Transverse colon (tissue), 4 donors: ENCODE data around the gene SELPLG. TPM values are rescaled to one million over a fixed set of nuclear protein-coding genes. Genes with fewer than 3 reads are reported as not detected.
A peak's percentile ranks its signal among the peaks of the same experiment; 100 is the strongest.
"Not testable (repeated sequence)": the region's sequence is repeated elsewhere in the genome, so short reads cannot be mapped to it uniquely, and the experiment has no call there.

Experiments
- DNase-seq: peaks from one replicate; pipeline ENCODE4 v3.0.0-alpha.2; 2019
- H3K27ac ChIP-seq, 4 donors: fragments of 200-600 bp; sonication (generic); 2 replicates each; pipeline ENCODE4 v1.5.1; 2016 to 2018; ENCODE audit warnings: inconsistent platforms in 4 of 4
- H3K27me3 ChIP-seq: fragments of 200-600 bp; sonication (generic); 2 replicates; pipeline ENCODE4 v1.5.1; 2017; ENCODE audit warnings: inconsistent platforms
- H3K36me3 ChIP-seq, 4 donors: fragments of 200-600 bp; sonication (generic); 2 replicates each; pipeline ENCODE4 v1.5.1; 2017 to 2019; ENCODE audit warnings: inconsistent platforms in 4 of 4
- H3K4me1 ChIP-seq, 4 donors: fragments of 200-600 bp; sonication (generic); 2 replicates each; pipeline ENCODE4 v1.5.1; 2017 to 2020; ENCODE audit warnings: inconsistent platforms in 4 of 4
- H3K4me3 ChIP-seq, 4 donors: fragments of 200-600 bp; sonication (generic); 1 replicate in 1 of 4; 2 replicates in 3 of 4; pipeline versions ENCODE4 v1.5.1 to v1.6.1; 2017 to 2019; ENCODE audit warnings: inconsistent platforms in 4 of 4
- H3K9me3 ChIP-seq, 2 donors: fragments of 200-600 bp; sonication (generic); 2 replicates each; pipeline ENCODE4 v1.5.1; 2017 to 2019; ENCODE audit warnings: inconsistent platforms in 2 of 2
- EP300 ChIP-seq: sonication (generic); formaldehyde crosslinking; IDR thresholded peaks from one replicate; pipeline ENCODE4 v1.6.1; 2017; ENCODE audit warnings: antibody characterized with exemption, low read depth
- POLR2A ChIP-seq: fragments of 450-650 bp; IDR thresholded peaks from one replicate; pipeline ENCODE4 v1.6.1; 2016; ENCODE audit warnings: antibody characterized with exemption, mild to moderate bottlenecking, moderate library complexity
- POLR2AphosphoS5 ChIP-seq, 3 donors: sonication (generic); formaldehyde crosslinking; IDR thresholded peaks; one replicate each; pipeline ENCODE4 v1.6.1; 2016; ENCODE audit warnings: antibody characterized with exemption in 3 of 3
- WGBS, 2 donors: methylation state at CpG; one replicate each; pipeline ENCODE4 v1.1.5; 2018; ENCODE audit warnings: low coverage in 1 of 2; 5-methylcytosine and 5-hydroxymethylcytosine counted together
- in situ Hi-C, 4 donors: fragments of 200-750 bp; cut with MboI; loops; one replicate each; pipeline versions ENCODE4 v1.15.0 to v1.15.1; 2017; ENCODE audit warnings: low sequenced_read_pairs in 3 of 4, low pct_ligation_motif_present in 1 of 4, low pct_unique_long_range_greater_than_20kb in 1 of 4
- intact Hi-C: fragments of 100-400 bp; cut with DNase I; formaldehyde crosslinking; loops from one replicate; pipeline ENCODE4 v1.15.1; 2023; ENCODE audit warnings: low total_unique reads
- total RNA-seq, 4 donors: library from RNA; depleted of rRNA; stranded (reverse); fragments of >200 nt; gene quantifications; one replicate each; pipeline ENCODE4 v1.1.0, GENCODE V29; 2016
- TF ChIP-seq, protein P1 (sequence below), 5 experiments: fragments of 200-600 bp in 3 of 5; fragments of 450-650 bp in 2 of 5; sonication (generic) in 3 of 5; IDR thresholded peaks; 1 replicate in 2 of 5; 2 replicates in 3 of 5; pipeline ENCODE4 v1.5.1; 2016 to 2017; ENCODE audit warnings: antibody characterized with exemption in 5 of 5, inconsistent platforms in 3 of 5, mild to moderate bottlenecking in 2 of 5, moderate library complexity in 1 of 5

Gene SELPLG
- total RNA-seq, 4 donors from 2014 or later = 1.6 to 9.4 (median 3.6) TPM

DNA sequence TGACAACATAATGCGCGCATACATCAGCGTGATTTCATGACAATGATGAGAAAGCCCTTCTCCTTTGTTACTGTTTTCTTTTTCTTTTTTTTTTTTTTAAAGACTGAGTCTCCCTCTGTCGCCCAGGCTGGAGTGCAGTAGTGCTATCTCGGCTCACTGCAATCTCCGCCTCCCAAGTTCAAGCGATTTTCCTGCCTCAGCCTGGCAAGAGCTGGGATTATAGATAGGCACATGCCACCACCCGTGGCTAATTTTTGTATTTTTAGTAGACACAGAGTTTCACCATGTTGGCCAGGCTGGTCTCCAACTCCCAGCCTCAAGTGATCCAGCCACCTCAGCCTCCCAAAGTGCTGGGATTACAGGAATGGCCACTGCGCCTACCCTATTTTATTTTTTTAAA lies 20.9 kb upstream of the SELPLG start:
- H3K27me3 ChIP-seq, DNase-seq, H3K27ac ChIP-seq, H3K9me3 ChIP-seq, intact Hi-C loops, H3K4me3 ChIP-seq: not testable (repeated sequence)
- WGBS, 2 donors = 80 to 91% methylated on average over 9 of the region's 9 CpGs
- in situ Hi-C loops = loop anchor here in 1 of 4 donors (25.0 kb wide), 2 partner anchors 308 to 433 kb away; partner anchors contain the start of genes ALKBH2 and UNG
- Histone ChIP-seq H3K36me3 (peaks cover 0 to 54% (median 17%) of the 10 kb centered on the region in 4 donors), H3K4me1 (peaks cover 0 to 16% (median 3%) of the 10 kb centered on the region in 4 donors)

DNA sequence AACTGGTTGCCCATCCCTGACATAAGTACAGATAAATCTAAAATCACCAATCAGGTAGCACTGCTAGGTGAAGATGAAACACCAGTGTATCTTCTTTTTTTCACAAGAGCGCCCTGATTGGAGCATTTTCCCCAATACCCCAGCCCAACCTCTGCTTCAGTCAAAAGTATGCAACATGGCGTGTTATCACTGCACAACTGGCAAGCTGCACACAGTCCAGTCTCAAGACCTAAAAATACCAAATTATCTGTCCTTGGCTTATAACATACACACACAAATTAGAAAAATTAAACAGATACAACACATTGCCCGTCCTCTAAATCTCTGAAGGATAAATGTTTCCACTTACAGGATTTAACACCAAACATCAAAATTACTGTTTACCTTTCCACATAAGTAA lies 20.2 kb upstream of the SELPLG start:
- in situ Hi-C loops (loop anchor here in 1 of 4 donors (25.0 kb wide), 2 partner anchors 308 to 433 kb away; partner anchors contain the start of genes ALKBH2 and UNG), intact Hi-C loops (no loop called here)
- peaks cover 0 to 53% (median 18%) of the 10 kb centered on the region in 4 donors for H3K36me3 ChIP-seq
- H3K27me3 ChIP-seq = no peaks in the 10 kb centered on the region
- WGBS, 2 donors = 79 to 93% methylated on average over 3 of the region's 3 CpGs
- no peak overlapping the region for H3K27ac ChIP-seq
- no peak for DNase-seq
- TF ChIP-seq, protein P1, sequence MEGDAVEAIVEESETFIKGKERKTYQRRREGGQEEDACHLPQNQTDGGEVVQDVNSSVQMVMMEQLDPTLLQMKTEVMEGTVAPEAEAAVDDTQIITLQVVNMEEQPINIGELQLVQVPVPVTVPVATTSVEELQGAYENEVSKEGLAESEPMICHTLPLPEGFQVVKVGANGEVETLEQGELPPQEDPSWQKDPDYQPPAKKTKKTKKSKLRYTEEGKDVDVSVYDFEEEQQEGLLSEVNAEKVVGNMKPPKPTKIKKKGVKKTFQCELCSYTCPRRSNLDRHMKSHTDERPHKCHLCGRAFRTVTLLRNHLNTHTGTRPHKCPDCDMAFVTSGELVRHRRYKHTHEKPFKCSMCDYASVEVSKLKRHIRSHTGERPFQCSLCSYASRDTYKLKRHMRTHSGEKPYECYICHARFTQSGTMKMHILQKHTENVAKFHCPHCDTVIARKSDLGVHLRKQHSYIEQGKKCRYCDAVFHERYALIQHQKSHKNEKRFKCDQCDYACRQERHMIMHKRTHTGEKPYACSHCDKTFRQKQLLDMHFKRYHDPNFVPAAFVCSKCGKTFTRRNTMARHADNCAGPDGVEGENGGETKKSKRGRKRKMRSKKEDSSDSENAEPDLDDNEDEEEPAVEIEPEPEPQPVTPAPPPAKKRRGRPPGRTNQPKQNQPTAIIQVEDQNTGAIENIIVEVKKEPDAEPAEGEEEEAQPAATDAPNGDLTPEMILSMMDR (IDR thresholded peaks at IDR 0.05) = no peak
- TF ChIP-seq POLR2AphosphoS5 (IDR thresholded peaks at IDR 0.05) (no peak), POLR2A (no peak), EP300 (no peak)
- H3K4me1 ChIP-seq = peaks cover 0 to 14% (median 2%) of the 10 kb centered on the region in 4 donors
- no peaks in the 10 kb centered on the region for H3K9me3 ChIP-seq
- H3K4me3 ChIP-seq = no peak overlapping the region

DNA sequence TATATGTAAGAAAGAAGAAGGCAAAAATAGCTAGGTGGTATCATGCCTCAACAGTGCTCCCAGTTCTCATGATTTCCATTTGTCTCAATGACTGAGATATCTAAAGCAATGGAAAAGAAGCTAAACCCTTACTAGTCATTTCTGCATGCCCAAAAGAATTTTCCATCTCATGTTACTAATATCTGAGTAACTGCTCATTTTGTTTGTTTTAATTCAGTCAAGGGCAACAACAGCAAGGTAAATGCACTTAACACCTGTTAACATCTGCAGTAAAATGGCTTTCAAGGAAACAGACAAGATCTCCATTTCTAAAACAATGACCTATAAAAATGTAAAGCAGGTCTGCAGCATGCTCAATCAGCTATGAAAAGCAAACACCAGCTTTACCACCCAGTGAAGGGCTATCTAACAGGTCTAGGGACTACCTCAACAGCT lies 19.4 kb upstream of the SELPLG start:
- in situ Hi-C loops = loop anchor here in 1 of 4 donors (25.0 kb wide), 2 partner anchors 309 to 434 kb away; partner anchors contain the start of genes ALKBH2 and UNG
- intact Hi-C loops = no loop called here
- H3K9me3 ChIP-seq = no peaks in the 10 kb centered on the region
- H3K27me3 ChIP-seq = no peaks in the 10 kb centered on the region
- DNase-seq = no peak
- peaks cover 0 to 7% (median 2%) of the 10 kb centered on the region in 4 donors for H3K4me1 ChIP-seq
- H3K36me3 ChIP-seq = peaks cover 0 to 51% (median 18%) of the 10 kb centered on the region in 4 donors
- no peak for TF ChIP-seq POLR2A
- TF ChIP-seq EP300 = no peak
- no peak overlapping the region for H3K27ac ChIP-seq
- no peak overlapping the region for H3K4me3 ChIP-seq

DNA sequence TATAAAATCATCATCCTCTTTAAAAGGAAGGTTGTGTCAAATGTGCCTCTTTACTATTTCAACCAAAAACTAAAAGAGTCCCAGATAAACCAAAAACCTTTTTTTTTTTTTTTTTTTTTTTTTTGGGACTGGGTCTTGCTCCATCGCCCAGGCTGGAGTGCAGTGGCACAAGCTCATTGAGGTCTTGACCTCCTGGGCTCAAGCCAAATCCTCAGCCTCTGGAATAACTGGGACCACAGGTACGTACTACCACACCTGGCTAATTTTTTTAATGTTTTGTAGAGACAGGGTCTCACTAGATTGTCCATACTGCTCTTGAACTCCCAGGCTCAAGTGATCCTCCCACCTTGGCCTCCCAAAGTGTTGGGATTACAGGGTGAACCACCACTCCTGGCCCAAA lies 16.4 kb upstream of the SELPLG start:
- no peak for DNase-seq
- TF ChIP-seq EP300 = no peak
- TF ChIP-seq, protein P1 (IDR thresholded peaks at IDR 0.05) = no peak
- no peak for TF ChIP-seq POLR2AphosphoS5 (IDR thresholded peaks at IDR 0.05)
- no peak for TF ChIP-seq POLR2A
- H3K9me3 ChIP-seq = no peaks in the 10 kb centered on the region
- intact Hi-C loops = no loop called here
- in situ Hi-C loops = loop anchor here in 1 of 4 donors (25.0 kb wide), 2 partner anchors 312 to 437 kb away; partner anchors contain the start of genes ALKBH2 and UNG
- H3K27ac ChIP-seq = peak overlapping the region in 2 of 4 donors; percentile 1 to 18
- peaks cover 0 to 44% (median 22%) of the 10 kb centered on the region in 4 donors for H3K36me3 ChIP-seq
- H3K27me3 ChIP-seq = no peaks in the 10 kb centered on the region
- WGBS, 2 donors = 74% methylated on average over 2 of the region's 2 CpGs; no CpG with 5 or more reads in 1 of the 2 donors
- peaks cover 0 to 7% (median 0%) of the 10 kb centered on the region in 4 donors for H3K4me1 ChIP-seq
- H3K4me3 ChIP-seq = no peak overlapping the region

DNA sequence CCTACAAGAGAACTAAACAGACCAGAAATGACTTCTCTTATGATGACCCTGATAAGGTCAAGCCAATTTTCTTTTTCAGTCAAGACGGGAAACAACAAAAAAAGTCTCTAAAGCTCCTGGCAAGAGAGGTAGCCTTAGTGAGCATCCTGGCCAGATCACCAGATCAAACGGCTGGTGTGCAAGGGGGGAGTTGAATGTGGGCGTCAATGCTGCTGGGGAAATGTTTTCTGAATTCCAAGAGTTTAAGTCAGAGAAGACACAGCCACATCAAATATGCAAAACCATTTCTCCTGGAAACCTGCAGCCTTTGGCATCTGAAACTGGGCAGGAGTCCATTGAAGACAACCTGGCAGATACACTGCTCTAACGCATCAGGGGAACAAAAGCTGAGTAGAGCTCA lies 16.0 kb upstream of the SELPLG start:
- DNase-seq = no peak
- Histone ChIP-seq H3K4me1 (peaks cover 0 to 7% (median 0%) of the 10 kb centered on the region in 4 donors), H3K27ac (peak overlapping the region in 1 of 4 donors; percentile 23), H3K27me3 (no peaks in the 10 kb centered on the region), H3K9me3 (no peaks in the 10 kb centered on the region), H3K4me3 (no peak overlapping the region), H3K36me3 (peaks cover 0 to 48% (median 21%) of the 10 kb centered on the region in 4 donors)
- WGBS, 2 donors = 67 to 77% methylated on average over 4 of the region's 4 CpGs
- TF ChIP-seq EP300 = no peak
- TF ChIP-seq, protein P1 (IDR thresholded peaks at IDR 0.05) = no peak
- TF ChIP-seq POLR2AphosphoS5 (IDR thresholded peaks at IDR 0.05) = no peak
- no peak for TF ChIP-seq POLR2A
- intact Hi-C loops (no loop called here), in situ Hi-C loops (loop anchor here in 1 of 4 donors (25.0 kb wide), 2 partner anchors 313 to 438 kb away; partner anchors contain the start of genes ALKBH2 and UNG)
